BLaER1 treated with 17β-estradiol and CSF1 and Interleukin-3, amounts not matched to agents 10 nM and 100 nM (cell line): Measurements from ENCODE around the gene GTPBP2.
A peak's percentile ranks its signal among the peaks of the same experiment; 100 is the strongest.
"Not testable (repeated sequence)": the region's sequence is repeated elsewhere in the genome, so short reads cannot be mapped to it uniquely, and the experiment has no call there.

ENCODE experiments used
- H3K27ac ChIP-seq, 11 experiments: shearing (Covaris generic); formaldehyde crosslinking; 2 replicates each; pipeline ENCODE4 v1.8.1; 2022
- H3K27me3 ChIP-seq, 11 experiments: shearing (Covaris generic); formaldehyde crosslinking; 2 replicates each; pipeline ENCODE4 v1.8.1; 2022
- H3K36me3 ChIP-seq, 11 experiments: shearing (Covaris generic); formaldehyde crosslinking; 2 replicates each; pipeline ENCODE4 v1.8.1; 2022
- H3K4me1 ChIP-seq, 10 experiments: shearing (Covaris generic); formaldehyde crosslinking; 2 replicates each; pipeline ENCODE4 v1.8.1; 2022
- H3K4me2 ChIP-seq, 11 experiments: shearing (Covaris generic); formaldehyde crosslinking; 2 replicates each; pipeline ENCODE4 v1.8.1; 2022
- H3K4me3 ChIP-seq, 10 experiments: shearing (Covaris generic); formaldehyde crosslinking; 2 replicates each; pipeline ENCODE4 v1.8.1; 2022
- H3K9ac ChIP-seq, 11 experiments: shearing (Covaris generic); formaldehyde crosslinking; 2 replicates each; pipeline ENCODE4 v1.8.1; 2022
- H3K9me3 ChIP-seq, 11 experiments: shearing (Covaris generic); formaldehyde crosslinking; replicated peaks in 1 of 11; 2 replicates each; pipeline ENCODE4 v1.8.1; 2022
- H4K20me1 ChIP-seq, 11 experiments: shearing (Covaris generic); formaldehyde crosslinking; 2 replicates each; pipeline ENCODE4 v1.8.1; 2022
- Cebpa-rat ChIP-seq, 11 experiments: shearing (Covaris generic); IDR thresholded peaks; 2 replicates each; pipeline ENCODE4 v1.8.1; 2022

The GTPBP2 gene

GRCh38 chr6:43608310-43608763 lies 20.7 kb downstream of the GTPBP2 start:
- no peaks in the 10 kb centered on the region for H3K9me3 ChIP-seq
- no peaks in the 10 kb centered on the region for H3K27me3 ChIP-seq
- H3K4me1 ChIP-seq = peaks cover 10 to 22% (median 12%) of the 10 kb centered on the region in 10 experiments
- H3K4me3 ChIP-seq = no peak overlapping the region
- peaks cover 70 to 93% (median 86%) of the 10 kb centered on the region in 11 experiments for H3K36me3 ChIP-seq
- TF ChIP-seq Cebpa-rat (IDR thresholded peaks at IDR 0.05) = no peak
- peak overlapping the region in 9 of 11 experiments; percentile 1 to 50 (median 31); a peak in 8 of 22 replicates for H3K9ac ChIP-seq
- H3K4me2 ChIP-seq = peak overlapping the region; percentile 49 to 83 (median 63)
- H3K27ac ChIP-seq = peak overlapping the region in 8 of 11 experiments; percentile 21 to 67 (median 48); a peak in 15 of 22 replicates
- H4K20me1 ChIP-seq = peaks cover 0 to 9% (median 4%) of the 10 kb centered on the region in 11 experiments; a peak in 5 of 22 replicates

- H3K36me3 ChIP-seq = peaks cover 70 to 93% (median 86%) of the 10 kb centered on the region in 11 experiments
- no peak overlapping the region for H3K4me2 ChIP-seq
Observed at GRCh38 chr6:43606019-43606418, 23.0 kb downstream of the GTPBP2 start.

GRCh38 chr6:43604174-43604573 lies 24.9 kb downstream of the GTPBP2 start:
- peaks cover 72 to 93% (median 87%) of the 10 kb centered on the region in 11 experiments for H3K36me3 ChIP-seq
- no peak overlapping the region for H3K4me3 ChIP-seq
- no peak for TF ChIP-seq Cebpa-rat (IDR thresholded peaks at IDR 0.05)
- no peak overlapping the region for H3K27ac ChIP-seq
- H3K27me3 ChIP-seq = no peaks in the 10 kb centered on the region
- H3K4me2 ChIP-seq = no peak overlapping the region
- H3K4me1 ChIP-seq = peaks cover 9 to 16% (median 12%) of the 10 kb centered on the region in 10 experiments
- H3K9ac ChIP-seq = no peak overlapping the region
- no peaks in the 10 kb centered on the region for H3K9me3 ChIP-seq
- peaks cover 0 to 9% (median 3%) of the 10 kb centered on the region in 11 experiments; a peak in 4 of 22 replicates for H4K20me1 ChIP-seq

More at GRCh38 chr6:43606019-43606418, 23.0 kb downstream of the GTPBP2 start:
- no peak overlapping the region for H3K27ac ChIP-seq
- no peak overlapping the region for H3K4me3 ChIP-seq
- no peaks in the 10 kb centered on the region for H3K9me3 ChIP-seq
- no peak for TF ChIP-seq Cebpa-rat (IDR thresholded peaks at IDR 0.05)
- H3K4me1 ChIP-seq = peaks cover 10 to 22% (median 12%) of the 10 kb centered on the region in 10 experiments
- peaks cover 0 to 9% (median 4%) of the 10 kb centered on the region in 11 experiments; a peak in 5 of 22 replicates for H4K20me1 ChIP-seq
- H3K9ac ChIP-seq = no peak overlapping the region
- no peaks in the 10 kb centered on the region for H3K27me3 ChIP-seq

- peaks cover 78 to 99% (median 93%) of the 10 kb centered on the region in 11 experiments for H3K36me3 ChIP-seq
Observed at GRCh38 chr6:43600595-43600994, 28.5 kb downstream of the GTPBP2 start.

GRCh38 chr6:43593938-43594337 lies 35.1 kb downstream of the GTPBP2 start:
- TF ChIP-seq Cebpa-rat (IDR thresholded peaks at IDR 0.05) = no peak
- H4K20me1 ChIP-seq = peaks cover 0 to 17% (median 0%) of the 10 kb centered on the region in 11 experiments; a peak in 3 of 22 replicates
- H3K27me3 ChIP-seq = no peaks in the 10 kb centered on the region
- no peak overlapping the region for H3K4me2 ChIP-seq
- H3K4me3 ChIP-seq = no peak overlapping the region
- H3K4me1 ChIP-seq = no peaks in the 10 kb centered on the region
- H3K9me3 ChIP-seq = no peaks in the 10 kb centered on the region
- H3K36me3 ChIP-seq = peaks cover 54 to 96% (median 89%) of the 10 kb centered on the region in 11 experiments
- H3K27ac ChIP-seq = no peak overlapping the region
- H3K9ac ChIP-seq = no peak overlapping the region

More at GRCh38 chr6:43600595-43600994, 28.5 kb downstream of the GTPBP2 start:
- H4K20me1 ChIP-seq = peaks cover 0 to 4% (median 0%) of the 10 kb centered on the region in 11 experiments; a peak in 2 of 22 replicates
- H3K27me3 ChIP-seq = no peaks in the 10 kb centered on the region
- no peaks in the 10 kb centered on the region for H3K9me3 ChIP-seq
- H3K4me1 ChIP-seq = no peaks in the 10 kb centered on the region
- H3K9ac ChIP-seq = no peak overlapping the region
- TF ChIP-seq Cebpa-rat (IDR thresholded peaks at IDR 0.05) = no peak
- H3K4me2 ChIP-seq = no peak overlapping the region
- H3K4me3 ChIP-seq = no peak overlapping the region
- no peak overlapping the region for H3K27ac ChIP-seq

GRCh38 chr6:43589564-43589963 lies 39.5 kb downstream of the GTPBP2 start:
- not testable (repeated sequence) for H3K4me2 ChIP-seq, H3K27ac ChIP-seq, H3K9me3 ChIP-seq, H3K9ac ChIP-seq, H3K4me3 ChIP-seq, H3K27me3 ChIP-seq, H3K4me1 ChIP-seq
- Histone ChIP-seq H4K20me1 (peaks cover 0 to 36% (median 0%) of the 10 kb centered on the region in 11 experiments; a peak in 4 of 22 replicates), H3K36me3 (peaks cover 74 to 100% (median 98%) of the 10 kb centered on the region in 11 experiments)

- Histone ChIP-seq H3K36me3 (peaks cover 84 to 100% (median 99%) of the 10 kb centered on the region in 11 experiments), H3K27me3 (no peaks in the 10 kb centered on the region), H3K9me3 (no peaks in the 10 kb centered on the region), H3K4me3 (no peak overlapping the region), H4K20me1 (peaks cover 0 to 36% (median 0%) of the 10 kb centered on the region in 11 experiments; a peak in 5 of 22 replicates), H3K4me2 (no peak overlapping the region), H3K9ac (no peak overlapping the region), H3K27ac (no peak overlapping the region), H3K4me1 (no peaks in the 10 kb centered on the region)
- TF ChIP-seq Cebpa-rat (IDR thresholded peaks at IDR 0.05) = no peak
Observed at GRCh38 chr6:43588194-43588593, 40.9 kb downstream of the GTPBP2 start.

- no peak overlapping the region for H3K4me3 ChIP-seq
- no peaks in the 10 kb centered on the region for H3K4me1 ChIP-seq
- peaks cover 78 to 85% (median 84%) of the 10 kb centered on the region in 11 experiments for H3K36me3 ChIP-seq
- H3K9ac ChIP-seq = no peak overlapping the region
- no peaks in the 10 kb centered on the region for H3K27me3 ChIP-seq
- no peak overlapping the region for H3K4me2 ChIP-seq
- no peaks in the 10 kb centered on the region for H3K9me3 ChIP-seq
- H4K20me1 ChIP-seq = peaks cover 0 to 38% (median 0%) of the 10 kb centered on the region in 11 experiments; a peak in 8 of 22 replicates
- TF ChIP-seq Cebpa-rat (IDR thresholded peaks at IDR 0.05) = no peak
- H3K27ac ChIP-seq = no peak overlapping the region
Observed at GRCh38 chr6:43584892-43585570, 44.0 kb downstream of the GTPBP2 start.

- Histone ChIP-seq H3K4me1 (peaks cover 6 to 16% (median 9%) of the 10 kb centered on the region in 10 experiments), H3K9ac (no peak overlapping the region), H3K4me2 (no peak overlapping the region), H3K27ac (no peak overlapping the region), H3K9me3 (peaks cover 0 to 10% (median 8%) of the 10 kb centered on the region in 11 experiments; a peak in 10 of 22 replicates), H4K20me1 (peaks cover 0 to 41% (median 3%) of the 10 kb centered on the region in 11 experiments; a peak in 9 of 22 replicates), H3K27me3 (no peaks in the 10 kb centered on the region), H3K36me3 (peaks cover 61 to 80% (median 72%) of the 10 kb centered on the region in 11 experiments), H3K4me3 (no peak overlapping the region)
- TF ChIP-seq Cebpa-rat (IDR thresholded peaks at IDR 0.05) = no peak
Observed at GRCh38 chr6:43582911-43583310, 46.2 kb downstream of the GTPBP2 start.
